Adipose tissue (tissue), 3 donors: ENCODE data around the gene HBA2. TPM values are rescaled to one million over a fixed set of nuclear protein-coding genes. Genes with fewer than 3 reads are reported as not detected.
"Not testable (repeated sequence)": the region's sequence is repeated elsewhere in the genome, so short reads cannot be mapped to it uniquely, and the experiment has no call there.

Source experiments
- H3K27ac ChIP-seq: one replicate; pipeline ENCODE4 v1.5.1; 2013; ENCODE audit warnings: low read depth, low read length
- WGBS, 3 donors: extraction: QIAGEN DNeasy Blood & Tissue Kit; methylation state at CpG; one replicate each; pipeline ENCODE4 v1.1.7; 2013; 5-methylcytosine and 5-hydroxymethylcytosine counted together
- polyA plus RNA-seq, 3 donors: library from polyadenylated mRNA; stranded (reverse); fragments of 200-250 nt; gene quantifications; one replicate each; pipeline ENCODE4 v1.2.3, GENCODE V29; 2013
- donor health status: healthy with polysubstance abuse.
- donor health status: Bipolar disorder and iron deficiency.
- donor health status: healthy.

HBA2 gene
- 100 to 1,000 TPM in 1 of 3 donors, 10 to 100 TPM in 2; 24.5 to 982 (median 57.9) TPM for polyA plus RNA-seq

GRCh38 chr16:172374-172941 is at the start of gene HBA2:
TSS of gene HBA2 (plus strand) at chr16:172876. CDS start at chr16:172913, 37 bp downstream.
- not testable (repeated sequence) for H3K27ac ChIP-seq
- WGBS, 3 donors = no CpG with 5 or more reads among the region's 74 CpGs

- not testable (repeated sequence) for H3K27ac ChIP-seq
- WGBS, 3 donors = 86 to 87% (median 87%) methylated on average over 15 to 19 of the region's 19 CpGs
Observed at GRCh38 chr16:123558-124350, 48.9 kb upstream of the HBA2 start.

GRCh38 chr16:125011-125410 is 47.7 kb upstream of the HBA2 start:
- 87 to 92% (median 87%) methylated on average over 3 of the region's 3 CpGs for WGBS, 3 donors
- no peak overlapping the region for H3K27ac ChIP-seq

- no peak overlapping the region for H3K27ac ChIP-seq
- 91 to 95% (median 94%) methylated on average over 2 of the region's 2 CpGs for WGBS, 3 donors
Observed at GRCh38 chr16:129075-129474, 43.6 kb upstream of the HBA2 start.

- 86 to 96% (median 95%) methylated on average over 15 of the region's 15 CpGs for WGBS, 3 donors
- no peak overlapping the region for H3K27ac ChIP-seq
Observed at GRCh38 chr16:130533-131173, 42.0 kb upstream of the HBA2 start.

- WGBS, 3 donors = 93 to 95% (median 94%) methylated on average over 7 of the region's 7 CpGs
- no peak overlapping the region for H3K27ac ChIP-seq
Observed at GRCh38 chr16:132120-132519, 40.6 kb upstream of the HBA2 start.

GRCh38 chr16:133716-134115 is 39.0 kb upstream of the HBA2 start:
- 88 to 97% (median 93%) methylated on average over 2 of the region's 2 CpGs for WGBS, 3 donors
- no peak overlapping the region for H3K27ac ChIP-seq

GRCh38 chr16:138049-138417 is 34.6 kb upstream of the HBA2 start:
- no peak overlapping the region for H3K27ac ChIP-seq
- WGBS, 3 donors = 0 to 3% (median 1%) methylated on average over 20 to 30 of the region's 30 CpGs

- WGBS, 3 donors = 64 to 73% (median 68%) methylated on average over 10 of the region's 10 CpGs
- H3K27ac ChIP-seq = no peak overlapping the region
Observed at GRCh38 chr16:140175-140857, 32.4 kb upstream of the HBA2 start.

- WGBS, 3 donors = 76 to 87% (median 80%) methylated on average over 12 of the region's 12 CpGs
Observed at GRCh38 chr16:142405-142967, 30.2 kb upstream of the HBA2 start.

GRCh38 chr16:143047-143446 is 29.6 kb upstream of the HBA2 start:
- H3K27ac ChIP-seq = no peak overlapping the region
- 80 to 88% (median 84%) methylated on average over 6 of the region's 6 CpGs for WGBS, 3 donors

More at GRCh38 chr16:142405-142967, 30.2 kb upstream of the HBA2 start:
- no peak overlapping the region for H3K27ac ChIP-seq

- H3K27ac ChIP-seq = no peak overlapping the region
- WGBS, 3 donors = 48 to 66% (median 60%) methylated on average over 6 of the region's 6 CpGs
Observed at GRCh38 chr16:143456-143855, 29.2 kb upstream of the HBA2 start.

- WGBS, 3 donors = 82 to 84% (median 82%) methylated on average over 14 of the region's 14 CpGs
- H3K27ac ChIP-seq = no peak overlapping the region
Observed at GRCh38 chr16:144797-145252, 27.9 kb upstream of the HBA2 start.

- no peak overlapping the region for H3K27ac ChIP-seq
- 84 to 88% (median 85%) methylated on average over 2 of the region's 2 CpGs for WGBS, 3 donors
Observed at GRCh38 chr16:146646-147045, 26.0 kb upstream of the HBA2 start.

- no peak overlapping the region for H3K27ac ChIP-seq
- 37 to 47% (median 46%) methylated on average over 9 of the region's 9 CpGs for WGBS, 3 donors
Observed at GRCh38 chr16:149024-149660, 23.5 kb upstream of the HBA2 start.

GRCh38 chr16:152141-153128 is 20.2 kb upstream of the HBA2 start, which contains the start of gene HBZ:
TSS of gene HBZ (plus strand) at chr16:152644. CDS start at chr16:152910, 266 bp downstream.
- H3K27ac ChIP-seq = no peak within 1 kb of the TSS
- WGBS, 3 donors = 75 to 78% (median 77%) methylated on average over 17 of the region's 17 CpGs

- not testable (repeated sequence) for H3K27ac ChIP-seq
- WGBS, 3 donors = 45 to 51% (median 46%) methylated on average over 3 to 4 of the region's 6 CpGs
Observed at GRCh38 chr16:153129-153521, 19.6 kb upstream of the HBA2 start.
